Neutrophil (primary cell): Measurements from ENCODE around the gene CXorf51B.
"Not testable (repeated sequence)": the region's sequence is repeated elsewhere in the genome, so short reads cannot be mapped to it uniquely, and the experiment has no call there.

Source experiments
- H3K27ac ChIP-seq: fragments of 200-600 bp; sonication (generic); 2 replicates; pipeline ENCODE4 v1.5.1; 2016; ENCODE audit warnings: mild to moderate bottlenecking, moderate library complexity
- H3K27me3 ChIP-seq: fragments of 200-600 bp; sonication (generic); 2 replicates; pipeline ENCODE4 v1.6.0; 2016; ENCODE audit warnings: mild to moderate bottlenecking
- H3K36me3 ChIP-seq: fragments of 200-600 bp; sonication (generic); 2 replicates; pipeline ENCODE4 v1.5.1; 2017
- H3K4me1 ChIP-seq, 2 experiments: fragments of 200-600 bp in 1 of 2; sonication (generic) in 1 of 2; 1 replicate in 1 of 2; 2 replicates in 1 of 2; pipeline versions ENCODE4 v1.5.1 to v1.6.1; 2013 to 2016; ENCODE audit warnings: low read depth in 1 of 2, low read length in 1 of 2, mild to moderate bottlenecking in 1 of 2, moderate library complexity in 1 of 2; ENCODE audit not compliant: control insufficient read depth in 1 of 2, insufficient read depth in 1 of 2
- H3K4me3 ChIP-seq, 2 experiments: fragments of 200-600 bp in 1 of 2; sonication (generic) in 1 of 2; 1 replicate in 1 of 2; 2 replicates in 1 of 2; pipeline ENCODE4 v1.5.1; 2013 to 2016; ENCODE audit warnings: low read depth in 1 of 2, low read length in 1 of 2, mild to moderate bottlenecking in 1 of 2, moderate library complexity in 1 of 2
- H3K9me3 ChIP-seq: fragments of 200-600 bp; sonication (generic); 2 replicates; pipeline ENCODE4 v1.5.1; 2016
- CTCF ChIP-seq: fragments of 200-600 bp; sonication (generic); IDR thresholded peaks from 2 replicates; pipeline ENCODE4 v1.5.1; 2016; ENCODE audit warnings: antibody characterized with exemption

Gene CXorf51B

GRCh38 chrX:146809471-146809870, at the start of gene CXorf51B:
Gene CXorf51B (plus strand): TSS chrX:146809771. CDS start chrX:146809792, 21 bp downstream.
- H3K4me3 ChIP-seq, H3K4me1 ChIP-seq, H3K27me3 ChIP-seq, H3K9me3 ChIP-seq, H3K36me3 ChIP-seq, H3K27ac ChIP-seq: not testable (repeated sequence)

GRCh38 chrX:146814644-146815043, 5.1 kb downstream of the CXorf51B start, which contains the start of gene CXorf51A:
Gene CXorf51A (minus strand): TSS chrX:146814744. CDS start chrX:146814723, 21 bp downstream.
- H3K27me3 ChIP-seq, H3K4me1 ChIP-seq, H3K4me3 ChIP-seq, H3K36me3 ChIP-seq, H3K9me3 ChIP-seq, H3K27ac ChIP-seq: not testable (repeated sequence)

GRCh38 chrX:146831994-146832393, 22.4 kb downstream of the CXorf51B start:
- no peak for TF ChIP-seq CTCF
- Histone ChIP-seq H3K27me3 (no peaks in the 10 kb centered on the region), H3K36me3 (no peaks in the 10 kb centered on the region), H3K9me3 (no peaks in the 10 kb centered on the region), H3K4me1 (no peaks in the 10 kb centered on the region), H3K27ac (no peak overlapping the region), H3K4me3 (no peak overlapping the region)

GRCh38 chrX:146854281-146854680, 44.7 kb downstream of the CXorf51B start:
- Histone ChIP-seq H3K4me3 (no peak overlapping the region), H3K27ac (no peak overlapping the region), H3K4me1 (no peaks in the 10 kb centered on the region), H3K36me3 (no peaks in the 10 kb centered on the region), H3K9me3 (no peaks in the 10 kb centered on the region), H3K27me3 (no peaks in the 10 kb centered on the region)
- no peak for TF ChIP-seq CTCF
